GM12891 (cell line): Measurements from ENCODE around the gene IL4.

ENCODE experiments used
- PAX5 ChIP-seq: IDR thresholded peaks from 2 replicates; pipeline ENCODE4 v1.6.1; 2011; ENCODE audit warnings: low read length, moderate library complexity, mild to moderate bottlenecking; ENCODE audit not compliant: insufficient read depth, severe bottlenecking
- POLR2A ChIP-seq: IDR thresholded peaks from 2 replicates; pipeline ENCODE4 v1.6.1; 2011; ENCODE audit warnings: low read depth, low read length, control low read depth
- POLR2AphosphoS5 ChIP-seq: IDR thresholded peaks from 2 replicates; pipeline ENCODE4 v1.6.1; 2011; ENCODE audit warnings: low read depth, low read length, control low read depth
- POU2F2 ChIP-seq: IDR thresholded peaks from 2 replicates; pipeline ENCODE4 v1.6.1; 2011; ENCODE audit warnings: low read depth, mild to moderate bottlenecking, control low read depth, low read length, moderate library complexity
- SPI1 ChIP-seq: IDR thresholded peaks from 2 replicates; pipeline ENCODE4 v1.6.1; 2011; ENCODE audit warnings: low read depth, low read length, control low read depth
- TAF1 ChIP-seq: IDR thresholded peaks from 2 replicates; pipeline ENCODE4 v1.6.1; 2011; ENCODE audit warnings: low read depth, low read length, control low read depth

- TF ChIP-seq POLR2AphosphoS5 (no peak), SPI1 (no peak), POLR2A (no peak), PAX5 (no peak), TAF1 (no peak), POU2F2 (no peak)
Measured at GRCh38 chr5:132666310-132667123, 7.3 kb upstream of the IL4 start.
